COLO668 (cell line): ENCODE results near the gene TMPRSS11B.
"Not testable (repeated sequence)": the region's sequence is repeated elsewhere in the genome, so short reads cannot be mapped to it uniquely, and the experiment has no call there.

Experiments used
- DNase-seq: peaks from one replicate; lab custom pipeline; 2025; ENCODE audit not compliant: unreplicated experiment; lab: John Stamatoyannopoulos, UW

Gene TMPRSS11B

GRCh38 chr4:68228568-68228967, 16.9 kb downstream of the TMPRSS11B start:
- DNase-seq = no peak

GRCh38 chr4:68218044-68218443, 27.4 kb downstream of the TMPRSS11B start:
- DNase-seq = no peak

- DNase-seq = no peak
These were observed 29.0 kb downstream of the TMPRSS11B start for GRCh38 chr4:68216501-68216900.

- no peak for DNase-seq
These were observed 36.5 kb downstream of the TMPRSS11B start for GRCh38 chr4:68209003-68209402.

GRCh38 chr4:68194305-68194704, 51.2 kb downstream of the TMPRSS11B start:
- not testable (repeated sequence) for DNase-seq

- no peak for DNase-seq
These were observed 52.3 kb downstream of the TMPRSS11B start for GRCh38 chr4:68193194-68193593.

GRCh38 chr4:68187145-68187544, 58.3 kb downstream of the TMPRSS11B start:
- DNase-seq = no peak

GRCh38 chr4:68184923-68185322, 60.6 kb downstream of the TMPRSS11B start:
- DNase-seq = no peak

- no peak for DNase-seq
These were observed 62.1 kb downstream of the TMPRSS11B start for GRCh38 chr4:68183417-68183816.

- DNase-seq = no peak
These were observed 63.1 kb downstream of the TMPRSS11B start for GRCh38 chr4:68182382-68182820.

- DNase-seq = no peak
These were observed 64.5 kb downstream of the TMPRSS11B start for GRCh38 chr4:68180849-68181526.

- DNase-seq = no peak
These were observed 68.6 kb downstream of the TMPRSS11B start for GRCh38 chr4:68176904-68177303.
